Measurements from ENCODE around the gene ROR2.

Gene ROR2

GRCh38 chr9:91842358-91843049 lies 107.5 kb downstream of the ROR2 start:
- Histone ChIP-seq H3K23ac (ENCODE audit: low read depth, low read length, poor library complexity) (no peak overlapping the region), H2AK5ac (ENCODE audit: low read depth, low read length) (no peak overlapping the region), H3K4me3 (ENCODE audit: low read length in 2 of 2) (no peak overlapping the region), H2BK15ac (ENCODE audit: low read length) (no peak overlapping the region), H2AFZ (ENCODE audit: low read length) (no peak overlapping the region), H3K14ac (ENCODE audit: low read length) (no peak overlapping the region), H2BK5ac (ENCODE audit: low read length) (no peak overlapping the region), H2BK120ac (ENCODE audit: low read depth, low read length) (no peak overlapping the region), H3K4me2 (ENCODE audit: insufficient read depth, low read length, poor library complexity, severe bottlenecking) (no peak overlapping the region), H4K8ac (ENCODE audit: low read depth, low read length) (no peak overlapping the region), H3K4me1 (ENCODE audit: control insufficient read depth in 2 of 2, insufficient read depth in 1 of 2, low read depth in 1 of 2, low read length in 2 of 2) (peaks cover 28 to 30% of the 10 kb centered on the region in 2 donors), H3K79me1 (ENCODE audit: low read depth, low read length) (peaks cover 9% of the 10 kb centered on the region), H3K18ac (ENCODE audit: low read length) (peak overlapping the region; percentile 58), H3K36me3 (replicated peaks in 1 of 2; ENCODE audit: control insufficient read depth in 2 of 2, insufficient read depth in 2 of 2, low read length in 2 of 2) (no peaks in the 10 kb centered on the region), H3K27ac (replicated peaks; ENCODE audit: low read length) (no peak overlapping the region), H3K4ac (ENCODE audit: low read length) (no peak overlapping the region), H3K9ac (ENCODE audit: low read depth, low read length, poor library complexity) (peak overlapping the region; percentile 72), H3K9me3 (replicated peaks in 1 of 2; ENCODE audit: control insufficient read depth in 2 of 2, insufficient read depth in 1 of 2, low read depth in 1 of 2, low read length in 2 of 2) (no peaks in the 10 kb centered on the region), H3K27me3 (ENCODE audit: control insufficient read depth in 3 of 3, insufficient read depth in 3 of 3, low read depth in 1 of 3, low read length in 3 of 3) (no peaks in the 10 kb centered on the region), H2BK12ac (ENCODE audit: low read length) (no peak overlapping the region), H4K91ac (ENCODE audit: low read depth, low read length, poor library complexity) (peak overlapping the region; percentile 11)
- DNase-seq (ENCODE audit: low spot score) = no peak
- no CpG with 5 or more reads among the region's 9 CpGs for WGBS, 2 donors (ENCODE audit: extremely low coverage in 2 of 2, insufficient read length in 2 of 2, insufficient replicate concordance in 1 of 2)

DNA sequence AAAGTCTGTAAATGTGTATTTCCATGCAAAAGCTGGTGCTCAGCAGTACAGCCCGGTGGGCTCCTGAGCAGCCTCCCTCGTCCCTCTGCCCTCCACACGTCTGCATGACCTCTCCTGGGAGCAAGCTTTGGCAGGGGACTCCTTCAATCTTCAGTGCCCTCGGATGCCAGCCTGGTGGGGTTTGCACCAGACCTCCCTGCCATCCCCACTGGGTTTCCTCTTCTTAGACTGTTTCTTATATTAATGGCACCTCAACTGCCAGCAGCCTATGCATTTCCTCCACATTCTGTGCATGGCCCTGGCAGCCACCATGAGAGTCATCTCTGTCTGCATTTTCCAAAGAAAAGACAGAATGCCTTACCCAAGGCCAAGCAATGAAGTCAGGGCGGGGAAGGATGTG lies 108.4 kb downstream of the ROR2 start:
- H3K27me3 ChIP-seq (ENCODE audit: control insufficient read depth in 3 of 3, insufficient read depth in 3 of 3, low read depth in 1 of 3, low read length in 3 of 3) = no peaks in the 10 kb centered on the region

DNA sequence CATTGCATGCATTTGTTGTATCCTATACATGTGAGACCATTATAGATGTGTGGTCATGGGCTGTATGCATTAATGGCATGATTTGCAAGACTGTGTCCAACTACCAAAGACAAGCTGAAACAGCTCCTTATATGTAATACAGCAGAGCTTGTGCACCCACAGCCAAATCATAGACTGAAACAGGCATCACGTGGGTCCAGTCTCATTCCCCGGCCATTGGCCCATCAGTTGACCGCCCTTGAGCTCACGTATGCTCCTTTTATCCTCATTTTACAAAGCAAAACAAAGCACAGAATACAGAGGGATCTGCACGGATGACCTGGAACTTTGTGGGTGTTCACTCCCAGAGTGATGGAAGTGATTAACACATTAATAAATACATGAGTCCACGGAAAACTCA lies 109.1 kb downstream of the ROR2 start:
- no peak overlapping the region for H3K4me3 ChIP-seq (ENCODE audit: low read length in 2 of 2)
- H3K9me3 ChIP-seq (replicated peaks in 1 of 2; ENCODE audit: control insufficient read depth in 2 of 2, insufficient read depth in 1 of 2, low read depth in 1 of 2, low read length in 2 of 2) = no peaks in the 10 kb centered on the region
- H3K23ac ChIP-seq (ENCODE audit: low read depth, low read length, poor library complexity) = no peak overlapping the region
- H3K79me1 ChIP-seq (ENCODE audit: low read depth, low read length) = peaks cover 9% of the 10 kb centered on the region
- no peak overlapping the region for H4K91ac ChIP-seq (ENCODE audit: low read depth, low read length, poor library complexity)
- no peak overlapping the region for H4K8ac ChIP-seq (ENCODE audit: low read depth, low read length)
- H2BK12ac ChIP-seq (ENCODE audit: low read length) = no peak overlapping the region
- H3K18ac ChIP-seq (ENCODE audit: low read length) = no peak overlapping the region
- H3K27ac ChIP-seq (replicated peaks; ENCODE audit: low read length) = no peak overlapping the region
- H3K14ac ChIP-seq (ENCODE audit: low read length) = no peak overlapping the region
- H2BK5ac ChIP-seq (ENCODE audit: low read length) = no peak overlapping the region
- no peaks in the 10 kb centered on the region for H3K36me3 ChIP-seq (replicated peaks in 1 of 2; ENCODE audit: control insufficient read depth in 2 of 2, insufficient read depth in 2 of 2, low read length in 2 of 2)
- WGBS, 2 donors (ENCODE audit: extremely low coverage in 2 of 2, insufficient read length in 2 of 2, insufficient replicate concordance in 1 of 2) = no CpG with 5 or more reads among the region's 6 CpGs
- H2AFZ ChIP-seq (ENCODE audit: low read length) = no peak overlapping the region
- H2AK5ac ChIP-seq (ENCODE audit: low read depth, low read length) = no peak overlapping the region
- DNase-seq (ENCODE audit: low spot score) = no peak
- no peak overlapping the region for H2BK120ac ChIP-seq (ENCODE audit: low read depth, low read length)
- no peak overlapping the region for H3K4ac ChIP-seq (ENCODE audit: low read length)
- no peak overlapping the region for H3K4me2 ChIP-seq (ENCODE audit: insufficient read depth, low read length, poor library complexity, severe bottlenecking)
- no peak overlapping the region for H3K9ac ChIP-seq (ENCODE audit: low read depth, low read length, poor library complexity)
- peaks cover 18 to 27% of the 10 kb centered on the region in 2 donors for H3K4me1 ChIP-seq (ENCODE audit: control insufficient read depth in 2 of 2, insufficient read depth in 1 of 2, low read depth in 1 of 2, low read length in 2 of 2)
- H3K27me3 ChIP-seq (ENCODE audit: control insufficient read depth in 3 of 3, insufficient read depth in 3 of 3, low read depth in 1 of 3, low read length in 3 of 3) = no peaks in the 10 kb centered on the region
- no peak overlapping the region for H2BK15ac ChIP-seq (ENCODE audit: low read length)

More for the DNA sequence above, 108.4 kb downstream of the ROR2 start:
- Histone ChIP-seq H3K4me1 (ENCODE audit: control insufficient read depth in 2 of 2, insufficient read depth in 1 of 2, low read depth in 1 of 2, low read length in 2 of 2) (peaks cover 24 to 26% of the 10 kb centered on the region in 2 donors), H2AFZ (ENCODE audit: low read length) (no peak overlapping the region), H3K79me1 (ENCODE audit: low read depth, low read length) (peaks cover 9% of the 10 kb centered on the region), H3K9me3 (replicated peaks in 1 of 2; ENCODE audit: control insufficient read depth in 2 of 2, insufficient read depth in 1 of 2, low read depth in 1 of 2, low read length in 2 of 2) (no peaks in the 10 kb centered on the region), H3K4me3 (ENCODE audit: low read length in 2 of 2) (no peak overlapping the region), H2BK12ac (ENCODE audit: low read length) (no peak overlapping the region), H3K23ac (ENCODE audit: low read depth, low read length, poor library complexity) (no peak overlapping the region), H4K91ac (ENCODE audit: low read depth, low read length, poor library complexity) (no peak overlapping the region), H3K4me2 (ENCODE audit: insufficient read depth, low read length, poor library complexity, severe bottlenecking) (no peak overlapping the region), H3K18ac (ENCODE audit: low read length) (no peak overlapping the region), H3K4ac (ENCODE audit: low read length) (no peak overlapping the region), H2BK15ac (ENCODE audit: low read length) (no peak overlapping the region), H4K8ac (ENCODE audit: low read depth, low read length) (no peak overlapping the region), H3K36me3 (replicated peaks in 1 of 2; ENCODE audit: control insufficient read depth in 2 of 2, insufficient read depth in 2 of 2, low read length in 2 of 2) (no peaks in the 10 kb centered on the region), H3K9ac (ENCODE audit: low read depth, low read length, poor library complexity) (no peak overlapping the region), H2BK120ac (ENCODE audit: low read depth, low read length) (no peak overlapping the region), H3K14ac (ENCODE audit: low read length) (no peak overlapping the region), H2BK5ac (ENCODE audit: low read length) (no peak overlapping the region), H2AK5ac (ENCODE audit: low read depth, low read length) (no peak overlapping the region), H3K27ac (replicated peaks; ENCODE audit: low read length) (no peak overlapping the region)
- no CpG with 5 or more reads among the region's 5 CpGs for WGBS, 2 donors (ENCODE audit: extremely low coverage in 2 of 2, insufficient read length in 2 of 2, insufficient replicate concordance in 1 of 2)
- DNase-seq (ENCODE audit: low spot score) = no peak

DNA sequence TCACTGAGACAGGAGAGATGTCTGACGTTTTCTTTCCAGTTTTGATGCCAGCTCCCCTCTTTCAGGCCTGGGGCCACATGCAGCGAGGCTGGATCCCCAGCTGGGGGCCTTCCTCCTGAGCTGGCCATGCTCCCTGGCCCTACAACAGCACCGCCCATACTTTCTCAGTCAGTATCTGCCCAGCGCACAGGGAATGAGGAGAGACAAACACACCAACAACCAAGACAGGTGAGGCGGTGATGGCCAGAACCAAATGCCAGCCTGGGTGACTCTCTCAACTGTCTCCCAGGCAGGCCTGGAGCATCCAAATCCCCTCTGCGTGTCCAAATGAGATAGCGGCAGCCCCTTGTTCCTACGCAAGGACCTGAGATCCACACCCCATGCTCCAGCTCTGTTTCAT lies 109.6 kb downstream of the ROR2 start:
- no peak for DNase-seq (ENCODE audit: low spot score)
- WGBS, 2 donors (ENCODE audit: extremely low coverage in 2 of 2, insufficient read length in 2 of 2, insufficient replicate concordance in 1 of 2) = no CpG with 5 or more reads among the region's 8 CpGs
- no peaks in the 10 kb centered on the region for H3K9me3 ChIP-seq (replicated peaks in 1 of 2; ENCODE audit: control insufficient read depth in 2 of 2, insufficient read depth in 1 of 2, low read depth in 1 of 2, low read length in 2 of 2)

More for the DNA sequence above, 109.6 kb downstream of the ROR2 start:
- H3K4ac ChIP-seq (ENCODE audit: low read length) = no peak overlapping the region
- no peak overlapping the region for H3K18ac ChIP-seq (ENCODE audit: low read length)
- H2BK12ac ChIP-seq (ENCODE audit: low read length) = no peak overlapping the region
- H2BK15ac ChIP-seq (ENCODE audit: low read length) = no peak overlapping the region
- H3K23ac ChIP-seq (ENCODE audit: low read depth, low read length, poor library complexity) = no peak overlapping the region
- H3K4me1 ChIP-seq (ENCODE audit: control insufficient read depth in 2 of 2, insufficient read depth in 1 of 2, low read depth in 1 of 2, low read length in 2 of 2) = peaks cover 17 to 29% of the 10 kb centered on the region in 2 donors
- no peaks in the 10 kb centered on the region for H3K36me3 ChIP-seq (replicated peaks in 1 of 2; ENCODE audit: control insufficient read depth in 2 of 2, insufficient read depth in 2 of 2, low read length in 2 of 2)
- no peak overlapping the region for H4K8ac ChIP-seq (ENCODE audit: low read depth, low read length)
- no peaks in the 10 kb centered on the region for H3K27me3 ChIP-seq (ENCODE audit: control insufficient read depth in 3 of 3, insufficient read depth in 3 of 3, low read depth in 1 of 3, low read length in 3 of 3)
- peak overlapping the region in 1 of 2 donors; percentile 40 for H3K4me3 ChIP-seq (ENCODE audit: low read length in 2 of 2)
- no peak overlapping the region for H2AK5ac ChIP-seq (ENCODE audit: low read depth, low read length)
- no peak overlapping the region for H2AFZ ChIP-seq (ENCODE audit: low read length)
- no peak overlapping the region for H3K4me2 ChIP-seq (ENCODE audit: insufficient read depth, low read length, poor library complexity, severe bottlenecking)
- no peak overlapping the region for H2BK120ac ChIP-seq (ENCODE audit: low read depth, low read length)
- H3K14ac ChIP-seq (ENCODE audit: low read length) = no peak overlapping the region
- peaks cover 9% of the 10 kb centered on the region for H3K79me1 ChIP-seq (ENCODE audit: low read depth, low read length)
- H3K27ac ChIP-seq (replicated peaks; ENCODE audit: low read length) = no peak overlapping the region
- no peak overlapping the region for H3K9ac ChIP-seq (ENCODE audit: low read depth, low read length, poor library complexity)
- no peak overlapping the region for H4K91ac ChIP-seq (ENCODE audit: low read depth, low read length, poor library complexity)
- H2BK5ac ChIP-seq (ENCODE audit: low read length) = no peak overlapping the region
